MM.1S (cell line): ENCODE data around the gene CFAP61.

Experiments used
- DNase-seq: peaks from one replicate; pipeline ENCODE4 v3.0.0-alpha.2; 2015
- H2AFZ ChIP-seq: fragments of 300-600 bp; sonication (generic); 2 replicates; pipeline ENCODE4 v1.6.0; 2016; ENCODE audit warnings: antibody characterized with exemption, low read length
- H3F3A ChIP-seq: fragments of 300-600 bp; sonication (generic); 2 replicates; pipeline ENCODE4 v1.6.1; 2016; ENCODE audit warnings: mild to moderate bottlenecking, antibody characterized with exemption, low read length, moderate library complexity, mixed read lengths; ENCODE audit not compliant: insufficient read depth
- H3K27ac ChIP-seq: fragments of 300-600 bp; sonication (generic); 2 replicates; pipeline ENCODE4 v1.5.1; 2016; ENCODE audit warnings: mild to moderate bottlenecking, low read length
- H3K27me3 ChIP-seq: fragments of 300-600 bp; sonication (generic); replicated peaks from 2 replicates; pipeline ENCODE4 v1.6.0; 2016; ENCODE audit warnings: low read length; ENCODE audit not compliant: insufficient read depth
- H3K36me3 ChIP-seq: fragments of 300-600 bp; sonication (generic); replicated peaks from 2 replicates; pipeline ENCODE4 v1.6.1; 2016; ENCODE audit warnings: mild to moderate bottlenecking, low read length, mixed read lengths; ENCODE audit not compliant: insufficient read depth
- H3K4me1 ChIP-seq: fragments of 300-600 bp; sonication (generic); 2 replicates; pipeline ENCODE4 v1.6.1; 2016; ENCODE audit warnings: low read length, mixed read lengths
- H3K4me2 ChIP-seq: fragments of 300-600 bp; sonication (generic); 2 replicates; pipeline ENCODE4 v1.6.0; 2016; ENCODE audit warnings: low read depth, low read length
- H3K4me3 ChIP-seq: fragments of 300-600 bp; sonication (generic); 2 replicates; pipeline ENCODE4 v1.5.1; 2016; ENCODE audit warnings: low read length, mixed read lengths
- H3K79me2 ChIP-seq: fragments of 300-600 bp; sonication (generic); 2 replicates; pipeline ENCODE4 v1.6.1; 2016; ENCODE audit warnings: mixed run types, low read length, mixed read lengths
- H3K9ac ChIP-seq: fragments of 300-600 bp; sonication (generic); 2 replicates; pipeline ENCODE4 v1.6.1; 2016; ENCODE audit warnings: low read length, mixed read lengths
- H3K9me2 ChIP-seq: fragments of 300-600 bp; sonication (generic); replicated peaks from 2 replicates; pipeline ENCODE4 v1.6.1; 2016; ENCODE audit warnings: mild to moderate bottlenecking, low read length, mixed read lengths; ENCODE audit not compliant: insufficient read depth
- H3K9me3 ChIP-seq: fragments of 300-600 bp; sonication (generic); replicated peaks from 2 replicates; pipeline ENCODE4 v1.6.1; 2016; ENCODE audit warnings: mild to moderate bottlenecking, low read length, mixed read lengths; ENCODE audit not compliant: insufficient read depth
- H4K20me1 ChIP-seq: fragments of 300-600 bp; sonication (generic); 2 replicates; pipeline ENCODE4 v1.6.1; 2016; ENCODE audit warnings: mild to moderate bottlenecking, low read length, moderate library complexity, mixed read lengths; ENCODE audit not compliant: insufficient read depth
- EZH2 ChIP-seq: fragments of 300-600 bp; sonication (generic); optimal IDR thresholded peaks from 2 replicates; pipeline ENCODE3; 2017; ENCODE audit warnings: low read depth, mild to moderate bottlenecking, antibody characterized with exemption, low read length, mixed read lengths
- EZH2phosphoT487 ChIP-seq: fragments of 300-600 bp; sonication (generic); IDR thresholded peaks from 2 replicates; pipeline ENCODE4 v1.6.1; 2018; ENCODE audit warnings: antibody characterized with exemption, low read length
- TF ChIP-seq, protein P1 (sequence below): fragments of 300-600 bp; sonication (generic); IDR thresholded peaks from 2 replicates; pipeline ENCODE4 v1.5.1; 2016; ENCODE audit warnings: antibody characterized with exemption, low read length, mixed read lengths

CFAP61 gene

DNA sequence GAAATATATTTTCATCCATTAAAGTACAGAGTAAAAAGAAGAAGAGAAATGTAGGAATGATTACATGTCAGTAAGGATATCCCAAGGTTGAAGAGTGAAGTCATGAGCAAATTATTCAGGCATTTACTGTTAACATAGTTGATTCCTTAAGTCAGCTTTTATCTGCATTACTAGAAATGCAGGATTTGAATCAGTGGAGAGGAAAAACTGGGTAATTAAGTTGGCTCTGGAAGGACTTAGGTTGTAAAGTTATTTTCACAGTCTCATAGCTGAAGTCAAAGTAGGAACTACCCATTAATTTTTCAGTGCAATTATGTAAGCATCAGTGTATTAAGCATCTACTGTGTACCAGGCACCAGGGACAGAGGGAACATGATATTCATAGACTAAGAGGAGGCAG is 27.4 kb upstream of the CFAP61 start:
- no peaks in the 10 kb centered on the region for H3K9me3 ChIP-seq
- peaks cover 31% of the 10 kb centered on the region for H3K4me1 ChIP-seq
- H3K27ac ChIP-seq, result no peak overlapping the region
- H3K79me2 ChIP-seq, result peaks cover 87% of the 10 kb centered on the region
- H4K20me1 ChIP-seq, result 0 out of 2 replicates have a peak, but pooled peaks cover 5% of the 10 kb centered on the region
- no peaks in the 10 kb centered on the region; the same call in 1 of the 2 replicates for H3K36me3 ChIP-seq
- no peak overlapping the region for H3K4me3 ChIP-seq
- no peak overlapping the region for H3K9ac ChIP-seq
- H3K9me2 ChIP-seq, result no peaks in the 10 kb centered on the region
- H3K27me3 ChIP-seq, result no peaks in the 10 kb centered on the region
- DNase-seq, result no peak
- TF ChIP-seq EZH2phosphoT487 (no peak), EZH2 (no peak)
- TF ChIP-seq, protein P1, sequence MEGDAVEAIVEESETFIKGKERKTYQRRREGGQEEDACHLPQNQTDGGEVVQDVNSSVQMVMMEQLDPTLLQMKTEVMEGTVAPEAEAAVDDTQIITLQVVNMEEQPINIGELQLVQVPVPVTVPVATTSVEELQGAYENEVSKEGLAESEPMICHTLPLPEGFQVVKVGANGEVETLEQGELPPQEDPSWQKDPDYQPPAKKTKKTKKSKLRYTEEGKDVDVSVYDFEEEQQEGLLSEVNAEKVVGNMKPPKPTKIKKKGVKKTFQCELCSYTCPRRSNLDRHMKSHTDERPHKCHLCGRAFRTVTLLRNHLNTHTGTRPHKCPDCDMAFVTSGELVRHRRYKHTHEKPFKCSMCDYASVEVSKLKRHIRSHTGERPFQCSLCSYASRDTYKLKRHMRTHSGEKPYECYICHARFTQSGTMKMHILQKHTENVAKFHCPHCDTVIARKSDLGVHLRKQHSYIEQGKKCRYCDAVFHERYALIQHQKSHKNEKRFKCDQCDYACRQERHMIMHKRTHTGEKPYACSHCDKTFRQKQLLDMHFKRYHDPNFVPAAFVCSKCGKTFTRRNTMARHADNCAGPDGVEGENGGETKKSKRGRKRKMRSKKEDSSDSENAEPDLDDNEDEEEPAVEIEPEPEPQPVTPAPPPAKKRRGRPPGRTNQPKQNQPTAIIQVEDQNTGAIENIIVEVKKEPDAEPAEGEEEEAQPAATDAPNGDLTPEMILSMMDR, result no peak
- no peak overlapping the region for H3K4me2 ChIP-seq
- H3F3A ChIP-seq, result peaks cover 21% of the 10 kb centered on the region
- H2AFZ ChIP-seq, result no peak overlapping the region

DNA sequence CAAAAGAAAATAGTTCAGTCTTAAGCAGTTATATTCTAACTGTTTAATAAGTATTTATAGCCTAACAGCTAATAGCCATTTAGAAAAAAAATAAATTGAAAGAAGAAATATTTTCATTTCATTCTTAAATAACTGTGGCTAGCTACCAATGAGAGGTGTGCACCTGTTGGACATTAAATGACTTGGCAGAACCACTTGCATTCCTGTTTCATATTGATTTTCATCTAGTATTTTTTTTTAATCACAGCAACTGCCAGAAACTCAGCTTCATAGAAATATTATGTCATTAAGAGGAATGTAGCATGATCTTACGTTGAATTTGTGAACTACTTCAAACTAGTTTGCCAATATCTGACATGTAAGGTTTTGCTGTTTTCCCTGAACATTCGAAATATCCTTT is 25.0 kb upstream of the CFAP61 start:
- H3K4me3 ChIP-seq, result no peak overlapping the region
- H3K9me2 ChIP-seq, result no peaks in the 10 kb centered on the region
- H3K79me2 ChIP-seq, result peaks cover 69% of the 10 kb centered on the region
- H2AFZ ChIP-seq, result no peak overlapping the region
- TF ChIP-seq EZH2, result no peak
- TF ChIP-seq, protein P1, result no peak
- DNase-seq, result no peak
- no peaks in the 10 kb centered on the region for H3K9me3 ChIP-seq
- H3K9ac ChIP-seq, result no peak overlapping the region
- H3K36me3 ChIP-seq, result no peaks in the 10 kb centered on the region; the same call in 1 of the 2 replicates
- no peaks in the 10 kb centered on the region; the same call in 1 of the 2 replicates for H4K20me1 ChIP-seq
- no peak overlapping the region for H3K4me2 ChIP-seq
- peaks cover 7% of the 10 kb centered on the region for H3F3A ChIP-seq
- H3K27ac ChIP-seq, result no peak overlapping the region
- H3K4me1 ChIP-seq, result peaks cover 11% of the 10 kb centered on the region
- no peaks in the 10 kb centered on the region for H3K27me3 ChIP-seq

DNA sequence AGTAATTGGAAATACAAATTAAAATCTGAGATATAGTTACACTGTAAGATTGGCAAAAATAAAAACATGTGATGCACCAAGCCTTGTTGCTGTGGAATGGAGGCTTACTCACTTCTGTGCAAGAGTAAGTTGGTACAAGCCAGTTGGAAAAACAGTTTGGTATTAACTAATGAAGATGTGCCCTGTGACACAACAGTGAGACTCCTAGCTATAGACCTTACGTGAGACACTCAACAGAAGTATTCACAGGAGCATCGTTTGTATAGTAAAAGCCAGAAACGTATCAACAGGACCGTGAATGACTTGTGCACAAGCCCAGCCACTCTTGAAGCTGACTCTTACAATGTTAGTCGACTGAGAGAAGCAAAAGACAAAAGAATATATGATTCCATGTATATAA is 20.5 kb upstream of the CFAP61 start:
- Histone ChIP-seq H3K4me1 (no peaks in the 10 kb centered on the region), H3K9me2 (no peaks in the 10 kb centered on the region), H3F3A (no peaks in the 10 kb centered on the region), H3K9me3 (no peaks in the 10 kb centered on the region), H3K27me3 (no peaks in the 10 kb centered on the region), H3K27ac (no peak overlapping the region), H3K4me3 (no peak overlapping the region), H3K79me2 (peaks cover 35% of the 10 kb centered on the region), H3K36me3 (no peaks in the 10 kb centered on the region; the same call in none of the 2 replicates), H3K9ac (no peak overlapping the region), H4K20me1 (no peaks in the 10 kb centered on the region; the same call in 1 of the 2 replicates), H3K4me2 (no peak overlapping the region), H2AFZ (no peak overlapping the region)
- TF ChIP-seq EZH2, result no peak
- TF ChIP-seq EZH2phosphoT487, result no peak
- TF ChIP-seq, protein P1, result no peak
- DNase-seq, result no peak
